Pancreas (tissue), 10 donors: ENCODE results near the gene BEND5. TPM values are rescaled to one million over a fixed set of nuclear protein-coding genes. Genes with fewer than 3 reads are reported as not detected.

Source experiments
- ATAC-seq, 4 donors: fragments of 200-7000 bp; cut with Tn5 transposase; one replicate each; pipeline versions ENCODE4 v1.8.0 to v1.9.1; 2020; ENCODE audit warnings: mild to moderate bottlenecking in 4 of 4, moderate library complexity in 4 of 4
- DNase-seq, 6 donors: peaks; one replicate each; pipeline ENCODE4 v3.0.0-alpha.2; 2020
- FAIRE-seq: peaks from 2 replicates; lab custom pipeline; 2012; peaks lifted over from hg19 to GRCh38; lab: Jason Lieb, UNC
- H3K27ac ChIP-seq, 4 donors: fragments of 200-600 bp; sonication (generic); 1 replicate in 3 of 4; 2 replicates in 1 of 4; pipeline versions ENCODE4 v1.5.0 to v1.8.0; 2020
- H3K27me3 ChIP-seq, 4 donors: fragments of 200-600 bp; one replicate each; pipeline ENCODE4 v1.8.0; 2021
- H3K36me3 ChIP-seq, 3 donors: fragments of 200-600 bp; sonication (generic) in 1 of 3; one replicate each; pipeline versions ENCODE4 v1.5.0 to v1.8.0; 2020 to 2021
- H3K4me1 ChIP-seq, 3 donors: fragments of 200-600 bp; one replicate each; pipeline ENCODE4 v1.8.0; 2021
- H3K4me3 ChIP-seq, 4 donors: fragments of 200-600 bp; sonication (generic) in 2 of 4; one replicate each; pipeline versions ENCODE4 v1.5.0 to v1.8.0; 2020 to 2021
- H3K9me3 ChIP-seq, 4 donors: fragments of 200-600 bp; one replicate each; pipeline ENCODE4 v1.8.0; 2021
- CTCF ChIP-seq, 4 donors: fragments of 200-600 bp; sonication (generic) in 3 of 4; IDR thresholded peaks; one replicate each; pipeline versions ENCODE4 v1.5.0 to v1.8.0; 2021; ENCODE audit warnings: antibody characterized with exemption in 4 of 4
- WGBS, 2 donors: extraction: QIAGEN DNeasy Blood & Tissue Kit; methylation state at CpG; one replicate each; pipeline ENCODE4 v1.1.7; 2013; 5-methylcytosine and 5-hydroxymethylcytosine counted together
- intact Hi-C, 3 donors: fragments of 100-400 bp; cut with DNase I; formaldehyde crosslinking; loops; one replicate each; pipeline versions ENCODE4 v1.11.1 to v1.14.2; 2022
- polyA plus RNA-seq, 2 donors: library from polyadenylated mRNA; stranded (reverse); fragments of 200-250 nt; gene quantifications; one replicate each; pipeline ENCODE4 v1.2.3, GENCODE V29; 2013
- total RNA-seq, 6 donors: library from RNA; stranded (reverse); fragmentation: NEBNext Ultra II Directional in 4 of 6; extraction: Animal tissue kit (Norgen Biotek cat#: 25700) in 4 of 6; gene quantifications; one replicate each; pipeline versions ENCODE4 v1.2.1 to v1.2.4, GENCODE V29; 2021 to 2023
- donor health status: healthy with polysubstance abuse.
- donor health status: DM: no; HTN: no; CAD: no; lungs with moderate emphysema.
- donor health status: DM: no; HTN: no; CAD: no.
- donor health status: control.
- donor health status: control.
- donor health status: Bipolar disorder and iron deficiency.
- donor health status: DM: yes; HTN: yes; CAD: no.
- donor health status: DM: no; HTN: no; CAD: no.
- donor health status: DM: no; HTN: no; CAD: no.
- donor health status: DM: yes; HTN: yes; CAD: no.

BEND5 gene
- total and polyA plus RNA-seq, 8 donors: 1.8 to 16.2 (median 3.9) TPM

GRCh38 chr1:48784301-48784700 lies 7.6 kb upstream of the BEND5 start:
- intact Hi-C loops: no loop called here
- DNase-seq (no peak), ATAC-seq (no peak), FAIRE-seq (no peak)
- no peak for TF ChIP-seq CTCF (IDR thresholded peaks at IDR 0.05)
- H3K4me1 ChIP-seq: no peaks in the 10 kb centered on the region
- no peak overlapping the region for H3K27ac ChIP-seq
- no peaks in the 10 kb centered on the region for H3K27me3 ChIP-seq
- 80 to 83% methylated on average over 2 of the region's 2 CpGs for WGBS, 2 donors
- no peaks in the 10 kb centered on the region for H3K36me3 ChIP-seq
- H3K9me3 ChIP-seq: no peaks in the 10 kb centered on the region
- H3K4me3 ChIP-seq: no peak overlapping the region

GRCh38 chr1:48777219-48777895 lies 666 bp upstream of the BEND5 start:
- H3K27me3 ChIP-seq: no peaks in the 10 kb centered on the region
- DNase-seq (peak in 4 of 6 donors; percentile 32 to 61 (median 48)), FAIRE-seq (no peak), ATAC-seq (peak; percentile 72 to 89 (median 81))
- no peaks in the 10 kb centered on the region for H3K36me3 ChIP-seq
- H3K9me3 ChIP-seq: no peaks in the 10 kb centered on the region
- H3K4me3 ChIP-seq: peak overlapping the region; percentile 51 to 81 (median 68)
- no peak for TF ChIP-seq CTCF (IDR thresholded peaks at IDR 0.05)
- 5 to 6% methylated on average over 17 of the region's 17 CpGs for WGBS, 2 donors
- intact Hi-C loops: no loop called here
- H3K27ac ChIP-seq: peak overlapping the region in 2 of 4 donors; percentile 53 to 76
- H3K4me1 ChIP-seq: peaks cover 0 to 5% (median 4%) of the 10 kb centered on the region in 3 donors

- intact Hi-C loops: no loop called here
- FAIRE-seq: no peak
- peak overlapping the region; percentile 51 to 81 (median 68) for H3K4me3 ChIP-seq
Measured at GRCh38 chr1:48775831-48776392, 779 bp downstream of the BEND5 start.

GRCh38 chr1:48773133-48773532 lies 3.6 kb downstream of the BEND5 start:
- Histone ChIP-seq H3K27ac (no peak overlapping the region), H3K36me3 (no peaks in the 10 kb centered on the region), H3K27me3 (no peaks in the 10 kb centered on the region), H3K4me1 (peaks cover 1 to 10% (median 10%) of the 10 kb centered on the region in 3 donors), H3K4me3 (no peak overlapping the region), H3K9me3 (no peaks in the 10 kb centered on the region)
- FAIRE-seq (no peak), DNase-seq (no peak), ATAC-seq (no peak)
- 98 to 100% methylated on average over 1 of the region's 1 CpG for WGBS, 2 donors
- intact Hi-C loops: no loop called here
- no peak for TF ChIP-seq CTCF (IDR thresholded peaks at IDR 0.05)

More at GRCh38 chr1:48775831-48776392, 779 bp downstream of the BEND5 start:
- ATAC-seq (peak in 3 of 4 donors; percentile 23 to 42 (median 28)), DNase-seq (no peak)
- Histone ChIP-seq H3K27ac (peak overlapping the region in 3 of 4 donors; percentile 53 to 78 (median 76)), H3K9me3 (no peaks in the 10 kb centered on the region), H3K27me3 (no peaks in the 10 kb centered on the region), H3K4me1 (peaks cover 0 to 10% (median 6%) of the 10 kb centered on the region in 3 donors), H3K36me3 (no peaks in the 10 kb centered on the region)
- 16 to 30% methylated on average over 5 to 7 of the region's 7 CpGs for WGBS, 2 donors
- no peak for TF ChIP-seq CTCF (IDR thresholded peaks at IDR 0.05)

- peak in 2 of 6 donors; percentile 12 to 29 for DNase-seq
- peaks cover 6 to 12% (median 10%) of the 10 kb centered on the region in 3 donors for H3K4me1 ChIP-seq
- no peaks in the 10 kb centered on the region for H3K27me3 ChIP-seq
- no peaks in the 10 kb centered on the region for H3K36me3 ChIP-seq
- 31 to 34% methylated on average over 2 of the region's 2 CpGs for WGBS, 2 donors
- no peak for FAIRE-seq
- TF ChIP-seq CTCF (IDR thresholded peaks at IDR 0.05): no peak
- intact Hi-C loops: no loop called here
- H3K9me3 ChIP-seq: no peaks in the 10 kb centered on the region
- no peak overlapping the region for H3K4me3 ChIP-seq
- H3K27ac ChIP-seq: no peak overlapping the region
- peak in 3 of 4 donors; percentile 20 to 68 (median 52) for ATAC-seq
Measured at GRCh38 chr1:48772211-48772610, 4.5 kb downstream of the BEND5 start.
